Sigmoid colon (tissue), 7 donors: ENCODE results near the gene FBLIM1. TPM values are rescaled to one million over a fixed set of nuclear protein-coding genes. Genes with fewer than 3 reads are reported as not detected.

ENCODE experiments used
- DNase-seq: peaks from one replicate; pipeline ENCODE4 v3.0.0-alpha.2; 2019
- H3K27ac ChIP-seq, 4 donors: fragments of 200-600 bp; sonication (generic); one replicate each; pipeline ENCODE4 v1.5.1; 2016 to 2019; ENCODE audit warnings: mild to moderate bottlenecking in 1 of 4
- H3K27me3 ChIP-seq, 3 donors: fragments of 200-600 bp; sonication (generic); one replicate each; pipeline ENCODE4 v1.5.1; 2019; ENCODE audit warnings: mild to moderate bottlenecking in 1 of 3
- H3K36me3 ChIP-seq, 4 donors: fragments of 200-600 bp; sonication (generic); one replicate each; pipeline ENCODE4 v1.5.1; 2016 to 2019
- H3K4me1 ChIP-seq, 4 donors: fragments of 200-600 bp; sonication (generic); one replicate each; pipeline ENCODE4 v1.5.1; 2017 to 2019
- H3K4me3 ChIP-seq, 4 donors: fragments of 200-600 bp; sonication (generic); one replicate each; pipeline ENCODE4 v1.5.1; 2017 to 2019; ENCODE audit warnings: mild to moderate bottlenecking in 2 of 4, moderate library complexity in 1 of 4
- H3K9me3 ChIP-seq, 4 donors: fragments of 200-600 bp in 3 of 4; sonication (generic) in 3 of 4; one replicate each; pipeline versions ENCODE4 v1.5.1 to v1.6.1; 2013 to 2019
- CTCF ChIP-seq, 4 experiments: fragments of 450-650 bp in 3 of 4; fragments of 200-600 bp in 1 of 4; IDR thresholded peaks; one replicate each; pipeline ENCODE4 v1.5.1; 2016 to 2019; ENCODE audit warnings: antibody characterized with exemption in 4 of 4, mild to moderate bottlenecking in 3 of 4, moderate library complexity in 2 of 4
- EP300 ChIP-seq, 4 donors: sonication (generic); formaldehyde crosslinking; IDR thresholded peaks; one replicate each; pipeline ENCODE4 v1.6.1; 2017; ENCODE audit warnings: antibody characterized with exemption in 4 of 4
- POLR2A ChIP-seq, 2 donors: fragments of 450-650 bp; IDR thresholded peaks; one replicate each; pipeline ENCODE4 v1.6.1; 2016; ENCODE audit warnings: antibody characterized with exemption in 2 of 2, mild to moderate bottlenecking in 2 of 2, moderate library complexity in 2 of 2
- POLR2AphosphoS5 ChIP-seq, 4 donors: sonication (generic); formaldehyde crosslinking; IDR thresholded peaks; one replicate each; pipeline ENCODE4 v1.6.1; 2017; ENCODE audit warnings: antibody characterized with exemption in 4 of 4
- WGBS, 2 donors: extraction: QIAGEN DNeasy Blood & Tissue Kit; methylation state at CpG; one replicate each; pipeline ENCODE4 v1.1.7; 2013; 5-methylcytosine and 5-hydroxymethylcytosine counted together
- intact Hi-C: fragments of 100-400 bp; cut with DNase I; formaldehyde crosslinking; loops from one replicate; pipeline ENCODE4 v1.15.1; 2023
- polyA plus RNA-seq, 3 donors: library from polyadenylated mRNA; stranded (reverse); fragments of 200-250 nt; gene quantifications; one replicate each; pipeline ENCODE4 v1.2.3, GENCODE V29; 2013
- total RNA-seq, 4 donors: library from RNA; depleted of rRNA; stranded (reverse); fragments of >200 nt; gene quantifications; one replicate each; pipeline ENCODE4 v1.1.0, GENCODE V29; 2016
- donor health status: healthy with polysubstance abuse.
- donor health status: Bipolar disorder and iron deficiency.
- donor health status: healthy.

Gene FBLIM1
- total and polyA plus RNA-seq, 7 donors = 28.1 to 227 (median 53.2) TPM

- TF ChIP-seq POLR2AphosphoS5 (IDR thresholded peaks at IDR 0.05) (no peak), CTCF (IDR thresholded peaks at IDR 0.05) (no peak), POLR2A (IDR thresholded peaks at IDR 0.05) (no peak), EP300 (IDR thresholded peaks at IDR 0.05) (no peak)
- Histone ChIP-seq H3K27ac (peak overlapping the region in 1 of 4 donors; percentile 12), H3K36me3 (peaks cover 27 to 89% (median 52%) of the 10 kb centered on the region in 4 donors), H3K9me3 (no peaks in the 10 kb centered on the region), H3K4me3 (no peak overlapping the region), H3K4me1 (peaks cover 0 to 30% (median 19%) of the 10 kb centered on the region in 4 donors), H3K27me3 (no peaks in the 10 kb centered on the region)
- WGBS, 2 donors = 91 to 96% methylated on average over 13 of the region's 13 CpGs
- intact Hi-C loops = no loop called here
- DNase-seq = no peak
Observed at GRCh38 chr1:15722836-15723532, 35.6 kb upstream of the FBLIM1 start.

GRCh38 chr1:15723631-15724246, 34.9 kb upstream of the FBLIM1 start:
- intact Hi-C loops = no loop called here
- Histone ChIP-seq H3K4me3 (no peak overlapping the region), H3K27ac (no peak overlapping the region), H3K36me3 (peaks cover 34 to 93% (median 56%) of the 10 kb centered on the region in 4 donors), H3K27me3 (no peaks in the 10 kb centered on the region), H3K4me1 (peaks cover 0 to 23% (median 12%) of the 10 kb centered on the region in 4 donors), H3K9me3 (no peaks in the 10 kb centered on the region)
- WGBS, 2 donors = 89 to 95% methylated on average over 20 of the region's 20 CpGs
- TF ChIP-seq EP300 (IDR thresholded peaks at IDR 0.05) = no peak
- DNase-seq = no peak

GRCh38 chr1:15724949-15725880, 33.4 kb upstream of the FBLIM1 start:
- Histone ChIP-seq H3K27me3 (no peaks in the 10 kb centered on the region), H3K4me3 (no peak overlapping the region), H3K27ac (no peak overlapping the region), H3K9me3 (no peaks in the 10 kb centered on the region), H3K4me1 (peaks cover 0 to 11% (median 4%) of the 10 kb centered on the region in 4 donors), H3K36me3 (peaks cover 45 to 93% (median 58%) of the 10 kb centered on the region in 4 donors)
- intact Hi-C loops = no loop called here
- no peak for TF ChIP-seq POLR2A (IDR thresholded peaks at IDR 0.05)
- TF ChIP-seq EP300 (IDR thresholded peaks at IDR 0.05) = no peak
- no peak for TF ChIP-seq POLR2AphosphoS5 (IDR thresholded peaks at IDR 0.05)
- no peak for TF ChIP-seq CTCF (IDR thresholded peaks at IDR 0.05)
- DNase-seq = no peak
- 89% methylated on average over 26 of the region's 26 CpGs for WGBS, 2 donors

GRCh38 chr1:15726508-15726907, 32.1 kb upstream of the FBLIM1 start:
- WGBS, 2 donors = 93 to 95% methylated on average over 9 of the region's 9 CpGs
- Histone ChIP-seq H3K9me3 (no peaks in the 10 kb centered on the region), H3K27me3 (no peaks in the 10 kb centered on the region), H3K27ac (no peak overlapping the region), H3K4me1 (peaks cover 0 to 11% (median 4%) of the 10 kb centered on the region in 4 donors), H3K4me3 (no peak overlapping the region), H3K36me3 (peaks cover 51 to 93% (median 67%) of the 10 kb centered on the region in 4 donors)
- intact Hi-C loops = no loop called here
- no peak for TF ChIP-seq POLR2AphosphoS5 (IDR thresholded peaks at IDR 0.05)
- no peak for TF ChIP-seq POLR2A (IDR thresholded peaks at IDR 0.05)
- no peak for TF ChIP-seq EP300 (IDR thresholded peaks at IDR 0.05)
- no peak for TF ChIP-seq CTCF (IDR thresholded peaks at IDR 0.05)
- no peak for DNase-seq
